IPS-NIHi7 (cell line): ENCODE results near the gene TTLL8.
"Not testable (repeated sequence)": the region's sequence is repeated elsewhere in the genome, so short reads cannot be mapped to it uniquely, and the experiment has no call there.

ENCODE experiments used
- DNase-seq: peaks from one replicate; pipeline ENCODE4 v3.0.0; 2012; ENCODE audit warnings: mixed read lengths; ENCODE audit errors: extremely low spot score

Gene TTLL8

DNA sequence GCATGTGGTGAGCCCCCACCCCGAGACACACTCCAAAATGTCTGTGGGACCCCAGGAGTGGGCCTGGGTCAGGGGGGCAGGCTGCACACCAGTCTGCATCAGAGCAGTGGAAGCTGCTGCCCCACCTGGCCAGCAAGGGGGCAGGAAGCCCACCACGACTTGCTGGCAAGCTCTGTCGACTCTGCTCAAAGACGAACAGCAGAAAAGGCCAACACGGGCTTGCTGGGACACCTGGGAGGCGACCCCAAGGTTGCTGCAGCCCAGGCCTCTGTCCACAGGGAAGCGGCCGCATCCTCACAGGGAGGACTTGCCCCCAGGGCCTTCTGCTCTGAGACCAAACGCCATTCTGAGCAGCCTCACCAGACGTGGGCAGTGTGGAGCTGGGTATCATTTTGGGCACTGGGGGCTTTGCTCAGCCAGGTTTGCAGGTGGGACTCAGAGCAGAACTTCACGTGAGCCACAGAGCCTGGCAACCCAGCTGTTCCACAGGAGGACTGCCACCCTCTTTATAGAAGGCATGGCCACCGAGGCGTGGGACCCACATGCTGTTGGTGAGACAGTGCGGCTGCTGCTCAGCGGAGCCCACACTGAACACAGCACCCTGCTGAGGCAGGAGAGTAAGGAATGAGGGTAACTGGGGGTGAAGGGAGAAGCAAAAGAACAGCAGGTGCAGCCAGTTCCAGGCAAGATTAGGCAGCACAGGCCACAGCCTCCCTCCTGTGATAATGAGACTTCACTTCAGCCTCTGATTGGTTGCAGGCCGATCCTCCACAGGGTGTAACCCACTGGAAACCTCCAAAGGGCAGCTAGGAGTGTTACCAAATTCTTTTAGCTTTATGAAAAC, 56.5 kb downstream of the TTLL8 start:
- DNase-seq: peak; percentile 8

GRCh38 chr22:50000587-50001387, 57.3 kb downstream of the TTLL8 start:
- peak; percentile 6 for DNase-seq

DNA sequence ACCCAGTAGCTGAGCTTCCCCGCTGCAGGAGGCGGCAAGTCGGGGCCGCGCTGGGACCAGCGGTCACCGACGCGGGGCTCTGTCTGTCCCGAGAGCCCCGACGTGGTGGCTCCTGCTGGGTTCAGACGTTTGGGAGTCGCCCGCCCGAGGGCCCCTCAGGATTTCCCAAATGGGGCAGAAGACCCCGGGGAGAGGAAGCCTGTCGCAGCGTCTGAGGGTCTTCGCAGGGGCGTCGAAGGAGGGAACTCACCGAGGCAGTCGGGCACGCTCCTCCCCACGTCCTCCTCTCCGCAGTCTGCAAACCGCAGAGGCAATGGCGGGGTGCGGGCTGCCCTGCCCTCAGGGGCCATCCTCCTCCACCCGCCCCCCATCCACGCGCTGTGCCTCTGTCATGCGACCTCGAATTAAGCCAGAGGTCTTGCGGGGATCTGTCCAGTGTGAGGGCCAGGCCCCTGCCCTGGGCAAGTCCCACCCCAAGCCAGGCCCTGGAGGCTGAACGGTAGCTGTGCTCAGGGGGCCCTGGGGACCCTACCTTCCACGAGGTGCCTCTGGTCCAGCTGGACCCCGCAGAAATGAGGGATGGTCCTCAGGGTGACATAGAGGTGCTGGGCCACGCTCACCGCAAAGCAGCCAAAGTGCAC, 58.0 kb downstream of the TTLL8 start:
- DNase-seq: no peak

GRCh38 chr22:49999063-49999945, 58.8 kb downstream of the TTLL8 start:
- peak; percentile 93 for DNase-seq

DNA sequence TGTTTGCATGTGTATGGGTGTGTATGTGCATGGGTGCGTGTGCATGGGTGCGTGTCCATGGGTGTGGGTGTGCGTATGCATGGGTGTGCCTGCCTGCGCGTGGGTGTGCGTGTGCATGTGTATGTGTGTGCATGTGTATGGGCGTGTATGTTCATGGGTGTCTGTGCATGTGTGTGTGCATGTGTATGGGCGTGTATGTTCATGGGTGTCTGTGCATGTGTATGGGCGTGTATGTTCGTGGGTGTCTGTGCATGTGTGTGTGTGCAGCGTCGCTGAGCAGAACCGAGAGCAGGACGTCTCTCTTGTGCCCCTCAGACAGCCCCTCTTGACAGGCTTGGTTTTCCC, 59.4 kb downstream of the TTLL8 start:
- no peak for DNase-seq

DNA sequence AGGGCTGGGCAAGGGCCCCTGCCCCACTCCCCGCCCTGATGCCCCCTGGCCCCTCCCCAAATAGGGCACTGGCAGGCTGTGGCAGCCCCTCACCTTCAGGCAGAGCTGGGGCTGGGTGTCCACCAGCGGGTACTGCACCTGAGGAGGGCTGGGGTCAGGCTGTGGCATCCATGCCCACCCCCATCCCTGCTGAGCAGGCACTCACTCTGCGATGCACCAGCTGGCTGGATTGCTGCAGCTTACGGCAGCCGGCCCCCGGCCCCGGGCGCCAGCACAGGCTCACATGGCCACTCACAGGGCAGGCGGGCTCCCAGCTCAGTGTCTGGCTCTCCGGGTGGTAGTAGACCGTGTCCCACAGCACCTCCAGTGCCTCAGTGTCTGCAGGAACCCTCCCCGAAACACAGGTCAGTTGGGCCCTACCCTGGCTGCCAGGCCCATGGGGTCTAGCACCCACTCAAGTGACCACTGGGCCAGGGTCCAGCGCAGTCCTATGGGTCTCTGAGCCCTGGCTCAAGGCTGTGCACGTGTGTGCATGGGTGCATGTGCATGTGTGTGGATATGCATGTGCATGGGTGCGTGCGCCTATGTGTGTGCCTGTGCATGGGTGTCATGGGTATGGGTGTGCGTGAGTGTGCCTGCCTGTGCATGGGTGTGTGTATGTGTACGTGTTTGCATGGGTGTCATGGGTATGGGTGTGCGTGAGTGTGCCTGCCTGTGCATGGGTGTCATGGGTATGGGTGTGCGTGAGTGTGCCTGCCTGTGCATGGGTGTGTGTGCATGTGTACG, 60.0 kb downstream of the TTLL8 start:
- no peak for DNase-seq

GRCh38 chr22:49997251-49997599, 60.9 kb downstream of the TTLL8 start:
- DNase-seq: no peak

GRCh38 chr22:49996518-49997250, 61.4 kb downstream of the TTLL8 start:
- no peak for DNase-seq

GRCh38 chr22:49996119-49996517, 62.0 kb downstream of the TTLL8 start:
- DNase-seq: no peak

DNA sequence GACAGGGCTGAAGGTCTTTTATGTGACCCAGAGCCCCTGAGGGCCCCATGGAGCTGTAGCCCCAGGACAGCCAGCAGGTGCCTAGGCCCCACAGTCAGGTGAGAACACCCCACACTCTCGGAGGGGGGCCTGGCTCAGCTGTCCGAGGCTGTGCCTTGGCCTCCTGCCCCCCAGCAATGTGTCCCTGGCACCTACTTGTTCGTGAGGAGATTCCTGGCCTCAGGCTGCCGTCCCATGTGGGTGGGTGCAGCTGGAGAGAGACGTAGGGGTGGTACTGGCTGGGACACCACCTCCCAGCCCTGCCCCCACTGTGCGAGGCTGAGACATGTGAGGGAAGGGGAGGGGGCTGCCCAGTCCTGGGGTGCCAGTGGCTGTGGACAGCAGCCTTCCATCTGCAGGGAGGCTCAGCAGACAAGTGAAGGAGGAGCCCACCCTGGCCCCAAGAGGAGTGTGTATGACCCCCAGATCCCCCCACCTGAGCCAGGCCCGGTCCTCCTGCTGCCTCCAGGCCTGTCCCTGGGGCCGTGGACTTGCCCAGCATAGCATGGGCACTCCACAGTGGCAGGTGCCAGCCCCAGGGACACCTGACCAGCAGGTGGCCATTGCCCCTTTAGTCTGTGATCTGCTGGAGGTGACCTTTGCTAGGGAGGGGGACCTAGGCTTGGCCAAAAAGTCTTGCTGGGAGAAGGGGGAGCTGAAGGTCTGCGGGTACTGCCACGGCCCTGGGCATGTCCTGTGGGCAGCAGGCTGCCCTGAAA, 62.6 kb downstream of the TTLL8 start:
- DNase-seq: no peak

- no peak for DNase-seq
Observed at GRCh38 chr22:49995041-49995360, 63.1 kb downstream of the TTLL8 start.

- DNase-seq: peak; percentile 7
Observed at GRCh38 chr22:49994361-49995040, 63.6 kb downstream of the TTLL8 start.

- peak; percentile 4 for DNase-seq
Observed at GRCh38 chr22:49993649-49994360, 64.3 kb downstream of the TTLL8 start.

- DNase-seq: peak; percentile 81
Observed at GRCh38 chr22:49992921-49993648, 65.0 kb downstream of the TTLL8 start.

DNA sequence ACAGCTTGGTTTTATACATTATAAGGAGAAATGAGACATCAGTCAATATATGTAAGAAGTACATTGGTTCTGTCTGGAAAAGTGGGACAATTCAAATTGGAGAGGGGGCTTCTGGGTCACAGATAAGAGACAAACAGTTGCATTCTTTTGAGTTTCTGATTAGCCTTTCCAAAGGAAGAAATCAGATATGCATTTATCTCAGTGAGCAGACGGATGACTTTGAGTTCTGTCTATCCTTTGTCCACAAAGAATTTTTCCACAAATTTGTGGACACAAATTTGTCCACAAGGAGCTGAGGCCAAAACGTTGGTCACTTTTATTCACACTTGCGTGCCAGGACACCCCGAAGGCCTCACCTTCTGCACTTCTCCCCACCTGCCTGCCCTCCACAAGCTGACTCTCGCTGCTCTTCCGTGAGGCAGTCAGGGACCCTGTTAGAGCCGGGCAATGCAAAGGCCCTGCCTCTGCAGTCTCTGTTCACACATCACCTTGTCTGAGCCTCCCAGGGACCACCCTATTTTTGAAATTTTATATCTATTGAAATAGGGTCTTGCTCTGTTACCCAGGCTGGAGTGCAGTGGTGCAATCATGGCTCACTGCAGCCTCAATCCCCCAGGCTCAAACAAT, 66.1 kb downstream of the TTLL8 start:
- DNase-seq: no peak

- no peak for DNase-seq
Observed at GRCh38 chr22:49991167-49991566, 66.9 kb downstream of the TTLL8 start.

DNA sequence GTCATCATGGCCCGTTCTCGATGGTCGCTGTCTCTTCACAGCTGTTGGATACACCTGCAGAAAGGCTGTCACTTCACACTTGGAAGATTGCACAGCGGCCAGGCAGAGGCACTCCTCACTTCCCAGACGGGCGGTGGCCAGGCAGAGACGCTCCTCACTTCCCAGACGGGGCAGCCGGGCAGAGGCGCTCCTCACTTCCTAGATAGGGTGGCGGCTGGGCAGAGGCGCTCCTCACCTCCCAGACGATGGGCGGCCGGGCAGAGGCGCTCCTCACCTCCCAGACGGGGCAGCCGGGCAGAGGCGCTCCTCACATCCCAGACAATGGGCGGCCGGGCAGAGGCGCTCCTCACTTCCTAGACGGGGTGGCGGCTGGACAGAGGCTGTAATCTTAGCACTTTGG, 68.3 kb downstream of the TTLL8 start:
- not testable (repeated sequence) for DNase-seq
